COLO668 (cell line): ENCODE results near the gene ENOX1.

Source experiments
- DNase-seq: peaks from one replicate; lab custom pipeline; 2025; ENCODE audit not compliant: unreplicated experiment; lab: John Stamatoyannopoulos, UW

Gene ENOX1

DNA sequence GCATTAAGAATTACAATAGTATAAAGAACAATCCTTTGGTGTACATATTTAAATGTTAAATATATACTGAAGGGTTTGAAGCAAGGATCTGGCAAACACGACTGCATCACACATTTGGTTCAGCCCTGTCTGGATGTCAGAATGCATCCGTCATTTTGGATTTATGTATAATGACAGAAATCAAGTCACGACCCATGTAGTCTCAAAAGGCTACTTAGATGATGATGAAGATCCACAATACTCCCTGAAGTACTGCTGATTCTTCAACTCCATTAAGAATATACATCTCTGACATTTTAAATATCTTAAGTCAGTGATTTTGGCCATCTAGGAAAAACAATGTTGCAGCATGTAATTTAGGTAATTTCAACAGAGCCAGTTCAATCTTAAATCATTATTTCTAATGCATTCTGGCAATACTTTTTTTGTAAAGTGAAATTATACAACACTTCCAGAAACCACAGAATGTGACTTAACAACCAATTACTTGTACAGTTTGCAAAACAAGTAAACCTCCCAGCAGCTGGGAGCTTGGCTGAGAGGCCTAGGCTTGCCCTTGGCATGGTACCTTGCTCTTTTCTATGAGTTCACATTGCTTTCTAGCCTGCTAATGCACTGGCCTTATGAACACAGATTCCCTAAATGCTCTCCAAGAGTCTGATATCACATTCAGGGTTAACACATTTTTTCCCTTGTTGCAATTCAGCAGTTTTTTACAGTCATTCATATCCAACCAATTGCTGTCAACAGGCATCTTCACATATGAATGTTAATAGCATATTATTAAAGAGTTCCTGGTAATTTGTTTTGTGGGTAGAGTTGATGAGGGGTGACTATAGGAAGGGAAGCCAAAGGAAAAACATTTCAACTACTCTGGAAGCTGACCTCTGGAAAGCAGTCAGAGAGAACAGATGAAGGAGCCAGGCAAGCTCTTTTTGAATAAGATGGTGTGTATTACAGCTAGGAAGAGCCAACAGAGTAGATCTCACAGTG is 175.2 kb downstream of the ENOX1 start:
- no peak for DNase-seq

DNA sequence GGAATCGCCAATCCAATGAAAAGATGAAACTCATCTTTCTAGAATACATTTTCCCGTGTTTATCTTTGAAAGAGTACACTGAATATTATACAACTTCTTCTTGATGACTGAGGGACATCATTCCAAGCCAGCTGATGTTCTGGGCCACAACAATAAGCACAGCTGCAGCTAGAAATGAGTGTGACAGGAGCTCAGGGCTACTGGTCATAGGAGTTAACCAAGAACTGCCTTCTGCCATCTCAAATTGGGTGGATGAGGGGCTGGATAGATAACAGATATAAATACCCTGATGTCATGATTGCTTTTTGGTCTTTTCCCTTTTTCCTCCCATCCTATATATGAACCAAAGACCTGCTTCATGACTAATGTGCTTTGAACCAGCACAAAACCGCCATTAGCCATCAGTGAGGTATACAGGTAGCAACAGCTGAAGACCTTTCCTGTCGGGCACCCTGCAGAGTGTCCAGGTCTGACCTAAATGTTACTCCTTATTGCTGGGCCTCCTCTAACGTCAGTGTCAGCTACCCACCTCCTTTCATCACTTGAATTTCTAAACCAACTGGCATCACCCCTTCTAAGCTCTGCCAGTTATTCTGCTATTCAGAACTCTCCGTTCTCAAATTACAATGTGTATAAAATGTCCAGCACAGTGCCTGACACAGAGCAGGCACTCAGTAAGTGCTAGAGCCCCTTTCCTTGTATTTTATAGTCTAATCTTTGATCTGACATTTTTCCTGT is 178.2 kb downstream of the ENOX1 start:
- DNase-seq, result no peak

DNA sequence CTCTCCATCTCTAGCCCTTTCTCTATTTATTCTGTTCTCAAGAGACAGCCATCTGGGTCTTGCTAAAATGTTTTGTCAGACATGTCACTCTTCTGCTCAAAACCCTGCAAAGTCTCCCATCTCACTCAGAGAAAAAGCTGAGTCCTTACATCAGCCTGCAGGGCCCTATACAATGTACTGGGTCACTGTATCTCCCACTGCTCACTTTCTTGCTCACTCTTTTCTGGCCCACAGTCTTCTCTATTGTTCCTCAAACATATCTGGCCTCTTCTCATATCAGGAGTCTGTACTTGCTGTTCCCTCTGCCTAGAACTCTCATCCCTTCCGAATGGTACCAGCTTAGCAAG is 189.2 kb downstream of the ENOX1 start:
- no peak for DNase-seq

DNA sequence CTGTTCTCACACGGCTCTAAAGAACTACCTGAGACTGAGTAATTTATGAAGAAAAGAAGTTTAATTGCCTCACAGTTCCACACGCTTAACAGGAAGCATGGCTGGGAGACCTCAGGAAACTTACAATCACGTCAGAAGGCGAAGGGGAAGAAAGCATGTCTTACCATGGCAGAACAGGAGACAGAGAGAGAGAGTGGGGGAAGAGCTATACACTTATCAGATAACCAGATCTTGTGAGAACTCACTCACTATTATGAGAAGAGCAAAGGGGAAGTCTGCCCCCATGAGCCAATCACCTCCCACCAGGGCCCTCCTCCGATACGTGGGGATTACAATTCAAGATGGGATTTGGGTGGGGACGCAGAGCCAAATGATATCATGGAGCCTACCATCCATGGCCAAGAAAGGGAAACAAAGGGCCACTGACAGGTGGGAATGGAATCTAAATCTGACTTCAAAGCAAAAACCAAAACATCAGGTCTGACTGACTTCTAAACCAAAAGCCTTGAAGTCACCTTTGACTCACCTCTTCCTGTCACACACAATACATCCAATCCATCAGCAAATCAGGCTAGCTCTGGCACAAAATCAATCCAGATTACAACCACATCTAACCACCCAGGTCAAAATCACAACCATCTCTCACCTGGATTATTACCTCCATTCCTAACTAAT is 189.7 kb downstream of the ENOX1 start:
- DNase-seq, result no peak

DNA sequence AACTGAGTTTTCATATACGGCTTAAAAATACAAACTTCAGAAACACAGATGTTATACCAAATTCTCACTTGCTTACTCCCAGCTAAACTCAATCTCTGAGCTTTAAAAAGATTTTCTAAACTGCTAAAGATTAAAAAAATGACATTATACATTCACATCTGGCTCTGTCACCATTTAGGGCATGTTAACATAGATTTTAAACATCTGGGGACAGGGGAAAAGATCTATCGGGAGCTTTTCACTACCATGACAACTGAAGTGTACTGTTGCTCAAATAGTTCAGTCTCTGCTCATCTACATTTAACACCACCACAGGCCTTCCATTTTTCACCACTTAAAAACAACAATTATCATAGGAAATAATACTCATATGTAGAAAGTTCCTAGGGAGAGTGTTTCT is 190.8 kb downstream of the ENOX1 start:
- no peak for DNase-seq

DNA sequence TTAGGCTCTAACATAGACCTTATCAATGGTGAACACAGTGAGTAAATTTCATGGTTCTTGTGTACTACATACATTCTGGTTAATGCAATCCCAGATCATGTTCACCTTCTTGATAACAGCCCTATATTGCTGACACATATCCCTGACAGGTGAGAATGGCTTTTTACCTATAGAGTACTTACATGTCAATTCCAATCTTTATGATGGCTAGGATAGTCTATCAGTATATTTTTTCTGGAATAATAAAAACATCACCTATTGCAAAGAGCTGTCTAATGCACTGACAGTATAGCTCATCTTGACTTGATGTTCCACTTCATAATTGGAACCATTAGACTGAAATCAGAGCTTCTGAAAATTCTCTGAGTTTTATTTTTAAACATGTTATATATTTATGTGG is 199.4 kb downstream of the ENOX1 start:
- DNase-seq, result no peak

DNA sequence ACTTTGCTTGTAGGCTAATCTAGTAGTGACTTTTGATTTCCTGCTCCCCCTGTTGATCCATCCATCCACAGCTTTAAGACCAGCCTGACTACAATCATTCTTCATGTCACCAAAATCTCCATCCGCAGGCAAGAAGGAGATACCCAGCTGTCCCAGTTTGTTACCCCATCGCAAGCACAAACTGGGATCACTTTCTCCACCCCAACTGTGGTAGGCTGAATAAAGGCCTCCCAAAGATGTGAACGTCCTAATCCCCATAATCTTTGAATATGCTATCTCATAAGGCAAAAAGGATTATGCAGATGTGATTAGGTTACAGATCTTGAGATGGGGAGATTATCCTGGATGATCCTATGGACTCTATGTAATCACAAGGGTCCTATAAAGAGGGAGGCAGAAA is 202.0 kb downstream of the ENOX1 start:
- no peak for DNase-seq

DNA sequence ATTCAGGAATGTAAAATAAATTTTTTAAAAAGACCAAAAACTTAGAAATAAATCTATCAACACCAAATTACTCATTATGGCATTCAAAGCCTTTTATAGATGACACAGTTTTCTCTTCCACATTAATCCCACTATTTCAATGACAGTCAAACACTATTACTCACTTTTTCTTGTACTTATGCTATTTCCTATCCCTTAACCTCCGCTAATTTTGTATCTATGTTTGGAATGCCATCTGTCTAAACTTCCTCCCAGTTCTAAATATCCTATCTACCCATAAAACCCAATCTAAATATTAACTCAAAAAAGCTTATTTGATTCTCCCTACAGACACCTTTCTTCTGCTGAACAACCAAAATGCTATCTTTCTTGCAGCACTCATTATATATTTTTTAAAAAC is 203.5 kb downstream of the ENOX1 start:
- no peak for DNase-seq

DNA sequence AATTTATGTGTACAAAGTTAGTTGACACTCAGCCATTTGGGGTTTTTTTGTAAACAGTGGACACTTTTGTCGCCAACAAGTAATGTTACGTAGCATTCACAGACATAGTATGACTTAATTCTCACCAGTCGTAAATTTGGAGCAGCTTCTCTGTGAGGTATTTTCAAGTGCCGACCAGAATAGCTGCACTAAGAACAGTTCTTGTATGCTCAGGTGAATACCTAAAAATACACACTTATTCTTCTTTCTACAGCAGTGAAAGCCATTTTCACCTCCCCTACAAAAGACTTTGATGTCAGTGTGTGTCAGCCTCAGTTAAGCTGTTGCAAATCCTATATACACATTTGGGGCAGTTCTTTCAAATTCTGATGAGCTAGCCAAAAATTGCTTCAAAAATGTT is 206.5 kb downstream of the ENOX1 start:
- no peak for DNase-seq

DNA sequence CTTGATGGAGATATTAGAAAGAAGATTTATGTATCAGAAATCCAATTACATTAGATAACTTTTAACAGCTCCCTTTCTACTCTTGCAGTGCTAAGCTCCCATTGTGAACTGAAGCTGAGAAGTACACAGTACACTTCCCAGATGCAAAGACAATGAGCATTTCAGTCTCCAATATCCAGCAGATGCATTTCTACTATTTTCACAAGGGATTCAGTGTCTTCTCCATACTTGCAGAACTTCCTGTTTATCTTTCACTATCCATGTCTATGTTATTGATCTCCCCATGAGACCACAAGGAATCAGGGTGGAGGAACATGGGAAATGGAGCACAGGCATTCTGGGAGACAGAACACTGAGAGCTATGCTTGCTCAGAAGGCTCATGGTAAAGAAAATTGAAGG is 207.5 kb downstream of the ENOX1 start:
- DNase-seq, result no peak

DNA sequence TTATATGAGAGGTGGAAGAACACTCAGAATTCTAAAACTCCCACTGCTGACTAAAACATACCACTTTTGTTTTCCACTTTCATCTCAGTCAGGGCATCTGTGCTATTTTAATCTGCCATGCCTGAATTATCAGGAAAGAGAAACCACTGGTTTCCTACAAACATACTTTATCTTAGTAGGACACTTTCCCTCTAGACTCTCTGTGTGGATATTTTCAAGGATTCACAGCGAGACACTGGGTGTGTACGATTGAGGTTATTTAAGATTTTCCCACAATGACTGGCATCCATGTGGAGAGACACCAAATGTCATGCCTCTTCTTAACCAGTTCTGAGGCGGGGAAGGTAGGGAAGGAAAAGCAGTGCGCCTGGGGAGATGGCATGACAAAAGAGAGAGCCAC is 212.2 kb downstream of the ENOX1 start:
- DNase-seq, result no peak

DNA sequence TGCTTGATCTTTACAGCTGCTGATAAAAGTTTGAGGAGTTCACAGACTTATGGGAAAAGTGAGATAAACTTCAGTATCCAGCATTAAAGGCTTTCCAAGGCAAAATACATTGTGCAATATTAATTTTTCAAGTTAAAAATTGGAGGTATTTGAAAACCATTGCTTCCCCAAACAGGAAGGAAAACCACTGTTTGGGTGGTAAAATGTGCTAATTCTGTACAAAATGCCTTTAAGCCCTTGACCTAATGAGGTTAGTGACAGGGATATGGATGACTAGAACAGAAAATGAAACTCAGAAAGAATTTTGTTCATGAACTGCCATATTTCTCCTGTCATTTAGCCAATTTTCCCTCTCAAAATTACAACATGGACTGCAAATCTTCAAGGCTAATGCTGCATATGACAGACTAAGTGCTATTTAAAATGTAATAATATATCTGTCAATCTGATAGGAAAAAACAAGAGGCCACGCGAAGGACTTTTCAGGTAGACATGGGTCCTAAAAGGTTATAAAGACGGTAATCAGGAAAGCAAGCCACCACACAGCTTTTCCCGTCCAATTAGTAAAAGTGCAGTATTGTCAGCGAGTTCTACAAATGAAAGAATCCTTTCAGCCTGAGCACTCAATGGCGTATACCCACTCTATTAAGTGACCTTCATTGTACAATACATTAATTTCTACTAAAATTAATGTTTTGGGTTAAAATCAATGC is 212.8 kb downstream of the ENOX1 start:
- DNase-seq, result no peak

DNA sequence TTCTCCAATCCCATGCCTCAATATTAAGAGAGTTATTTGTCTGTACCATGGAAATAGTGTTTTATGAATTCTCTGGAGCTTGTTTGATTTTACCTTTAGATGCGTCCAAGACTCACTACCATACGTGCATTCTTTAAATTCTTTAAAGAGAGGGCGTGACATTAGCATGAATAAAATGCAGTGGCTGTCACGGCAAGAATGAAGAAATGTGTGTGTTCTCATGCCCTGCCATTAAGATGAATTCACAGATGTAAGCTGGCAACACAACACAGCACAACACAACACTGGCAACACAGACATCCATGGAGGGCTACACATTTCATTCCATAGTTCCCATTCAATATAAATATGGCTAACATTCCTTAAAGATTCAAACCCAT is 213.4 kb downstream of the ENOX1 start:
- no peak for DNase-seq

DNA sequence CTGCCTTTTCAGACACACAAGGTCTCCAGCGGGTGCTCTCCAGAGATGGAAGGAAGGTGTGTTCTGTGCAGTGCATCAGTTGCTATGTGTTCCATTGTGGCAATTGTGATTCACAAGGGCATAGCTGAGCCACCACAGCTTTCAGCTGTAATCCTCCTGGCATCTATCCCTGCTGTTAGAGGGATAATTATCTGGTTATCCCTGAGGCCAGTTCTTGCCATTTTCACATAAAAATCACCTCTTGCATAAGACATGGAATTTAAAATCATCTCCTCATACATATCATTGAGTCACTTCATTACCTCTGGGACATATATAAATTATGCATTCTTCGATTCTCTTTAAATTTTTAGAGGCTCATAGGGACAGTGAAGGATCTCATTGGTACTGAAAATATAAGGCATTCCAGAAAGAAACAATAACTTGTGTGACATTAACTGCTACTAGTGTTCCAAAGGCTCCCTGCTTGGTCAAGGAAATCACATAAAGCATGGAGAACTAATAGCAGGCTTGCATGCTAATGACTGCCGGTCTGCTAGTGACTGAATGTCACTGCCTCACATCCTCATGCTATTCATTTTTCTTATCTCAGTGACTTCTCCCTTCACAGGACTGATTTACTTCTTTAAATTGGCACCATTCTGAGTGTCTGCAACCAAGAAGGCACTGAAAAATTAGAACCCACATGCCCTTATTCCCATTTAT is 214.0 kb downstream of the ENOX1 start:
- DNase-seq, result no peak

DNA sequence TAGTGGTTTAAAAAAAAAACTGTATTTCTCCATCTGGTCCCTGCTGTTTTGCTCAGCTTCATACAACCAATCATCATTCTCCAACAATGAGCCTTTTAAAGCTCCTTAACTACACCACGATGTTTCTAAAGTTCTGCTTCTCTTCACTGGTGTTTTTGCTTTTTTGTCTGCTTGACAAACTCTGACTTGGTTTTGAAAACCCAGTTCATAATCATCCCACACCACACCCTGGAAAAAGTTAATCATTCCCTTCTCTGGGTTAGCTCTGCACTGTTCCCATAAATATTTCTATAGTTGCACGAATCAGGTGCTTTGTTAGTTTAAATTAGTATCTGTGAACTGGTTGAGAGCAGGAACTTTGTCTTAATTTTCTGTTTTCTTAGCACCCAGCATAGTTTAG is 217.1 kb downstream of the ENOX1 start:
- DNase-seq, result no peak

DNA sequence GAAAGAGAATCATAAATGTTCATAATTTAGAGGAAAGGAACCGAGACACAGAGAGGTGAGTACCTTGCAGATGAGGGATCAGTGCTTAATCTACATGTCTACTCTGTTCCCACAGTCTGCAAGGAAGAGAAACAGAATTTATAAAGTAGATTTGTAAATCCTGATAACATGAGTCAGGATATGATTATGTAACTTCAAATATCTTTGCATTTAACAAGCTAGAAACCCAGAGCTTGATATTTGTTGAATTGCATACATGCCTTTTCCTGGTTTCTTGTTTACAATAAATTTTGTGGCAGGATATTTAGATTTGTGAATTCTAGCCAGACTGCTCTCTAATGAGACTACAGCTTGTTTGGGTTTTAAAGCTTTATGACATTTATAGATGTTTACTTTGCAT is 219.2 kb downstream of the ENOX1 start:
- DNase-seq, result no peak

DNA sequence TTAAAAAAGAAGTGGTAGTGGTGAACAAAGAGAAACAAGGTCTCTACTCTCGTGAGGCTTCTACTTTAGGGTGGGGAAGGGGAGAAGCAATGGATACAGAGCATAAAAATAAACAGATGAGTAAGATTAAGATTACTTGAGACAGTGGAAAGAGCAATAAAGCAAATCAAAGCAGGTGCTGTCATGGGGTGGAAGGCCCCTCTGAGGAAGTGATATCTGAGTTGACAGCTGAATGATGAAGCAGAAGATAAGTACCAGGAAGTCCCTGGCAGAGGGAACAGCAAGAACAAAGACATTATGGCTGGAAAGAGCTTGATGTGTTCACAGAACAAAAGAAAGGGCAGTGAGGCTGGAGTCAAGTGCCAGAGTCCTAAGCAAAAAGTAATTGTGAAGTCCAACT is 221.8 kb downstream of the ENOX1 start:
- DNase-seq, result no peak

DNA sequence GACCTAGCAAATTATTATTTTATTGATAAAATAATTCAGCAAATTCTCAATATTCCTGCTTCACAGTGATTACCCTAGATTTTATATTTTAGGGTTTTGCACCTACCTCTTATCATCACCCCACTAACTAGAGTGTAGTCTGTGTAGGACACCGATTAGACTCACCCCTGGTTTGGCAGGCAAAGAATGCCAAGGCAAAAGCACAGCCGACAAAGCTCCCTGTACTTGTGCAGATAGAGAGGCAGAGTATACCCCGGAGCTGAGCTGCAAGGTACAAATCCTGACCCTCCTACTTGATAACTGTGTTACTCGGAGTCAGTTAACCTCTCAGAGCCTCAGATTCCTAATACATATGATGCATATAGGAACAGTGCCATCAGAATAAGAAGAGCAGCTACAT is 225.7 kb downstream of the ENOX1 start:
- DNase-seq, result no peak

DNA sequence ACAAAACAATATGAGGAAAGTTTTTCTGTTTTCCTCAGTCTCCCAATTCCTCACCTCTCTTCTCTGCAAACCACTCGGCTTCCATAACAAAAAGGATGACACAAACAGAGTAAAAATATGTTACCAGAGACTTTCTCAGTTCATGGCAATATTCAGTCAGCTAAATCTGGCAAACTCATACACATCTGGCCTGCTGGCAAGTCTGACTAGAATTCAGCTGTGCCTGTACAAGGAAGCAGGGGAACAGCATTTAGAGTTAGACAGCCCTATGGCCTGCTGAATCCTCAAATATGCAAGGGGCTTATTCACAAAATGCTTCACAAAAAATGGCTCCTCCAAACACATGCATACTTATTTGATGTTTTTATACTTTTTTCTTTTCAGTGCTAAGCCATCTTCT is 227.8 kb downstream of the ENOX1 start:
- DNase-seq, result no peak

DNA sequence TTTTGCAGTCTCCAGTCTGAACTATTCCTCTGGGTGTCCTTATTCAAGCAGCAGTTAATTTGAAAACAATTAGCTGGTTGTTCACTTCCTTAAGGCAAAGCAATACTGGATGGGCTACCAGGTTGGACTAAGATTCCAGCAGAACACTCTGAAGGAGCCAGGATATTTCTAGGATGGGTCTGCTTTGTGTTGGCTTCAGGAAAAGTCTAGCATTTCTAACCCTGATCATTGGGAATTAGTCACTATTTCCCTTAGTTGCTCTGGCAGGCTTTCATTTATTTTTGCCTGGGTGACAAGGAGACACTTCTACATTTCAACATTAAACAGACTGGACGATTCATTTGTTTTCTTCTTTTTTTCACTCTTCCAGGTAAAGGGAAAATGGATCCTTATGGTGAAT is 228.4 kb downstream of the ENOX1 start:
- no peak for DNase-seq

DNA sequence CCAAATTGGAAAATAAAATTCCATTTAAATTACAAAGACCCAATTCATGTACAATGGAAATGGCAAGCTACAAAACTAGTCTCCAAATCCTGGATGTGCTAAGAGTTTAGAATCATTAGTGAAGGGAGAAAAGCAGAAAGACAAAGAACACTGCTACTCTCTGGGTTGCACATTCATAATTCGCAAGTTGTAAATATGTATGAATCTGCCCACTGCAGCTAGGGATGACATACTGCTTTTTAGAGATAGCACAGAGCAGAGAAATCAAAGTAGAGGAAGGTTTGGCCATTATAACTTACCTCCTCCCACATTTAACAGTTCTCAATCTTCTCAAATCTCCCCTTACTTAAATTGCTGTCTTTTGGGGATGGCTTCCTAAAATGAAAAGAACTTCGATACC is 231.1 kb downstream of the ENOX1 start:
- no peak for DNase-seq
